Measurements from ENCODE around the gene STIM1. TPM values are rescaled to one million over a fixed set of nuclear protein-coding genes. Genes with fewer than 3 reads are reported as not detected.

The STIM1 gene
- total RNA-seq, 3 donors from 2014 or later (not counting 1 experiment from before 2014, with no cell fraction given), result 171 to 187 (median 175) TPM

GRCh38 chr11:3905080-3905953 is 49.9 kb downstream of the STIM1 start:
- Mint-ChIP-seq H3K36me3 (no peaks in the 10 kb centered on the region), H3K9me3 (no peaks in the 10 kb centered on the region), H3K4me3 (peak overlapping the region; percentile 6), H3K4me1 (peaks cover 75 to 76% of the 10 kb centered on the region in 2 donors), H3K27ac (peak overlapping the region; percentile 73 to 83), H3K27me3 (ENCODE audit: low read depth in 2 of 2) (no peaks in the 10 kb centered on the region)
- no peaks in the 10 kb centered on the region for H3K36me3 ChIP-seq (ENCODE audit: control insufficient read depth, insufficient read depth, low read length)
- intact Hi-C loops (cut with micrococcal nuclease), result no loop called here
- H3K9me3 ChIP-seq (ENCODE audit: control insufficient read depth, insufficient read depth, low read length), result no peaks in the 10 kb centered on the region
- DNase-seq (peak in 1 of 2 donors; percentile 80), ATAC-seq (peak; percentile 55 to 94 (median 76))
- no peak overlapping the region for H3K4me3 ChIP-seq (ENCODE audit: low read length)
- no peaks in the 10 kb centered on the region for H3K27me3 ChIP-seq (ENCODE audit: control insufficient read depth, insufficient read depth, low read length)
- H3K4me1 ChIP-seq (ENCODE audit: control insufficient read depth, insufficient read depth, low read length), result peaks cover 51% of the 10 kb centered on the region
- H3K27ac ChIP-seq (ENCODE audit: low read length), result peak overlapping the region; percentile 1
- no peak for TF ChIP-seq CTCF (IDR thresholded peaks at IDR 0.05)
- WGBS (ENCODE audit: insufficient coverage), result 60% methylated on average over 3 of the region's 3 CpGs

- Histone ChIP-seq H3K27me3 (ENCODE audit: control insufficient read depth, insufficient read depth, low read length) (no peaks in the 10 kb centered on the region), H3K27ac (ENCODE audit: low read length) (no peak overlapping the region), H3K9me3 (ENCODE audit: control insufficient read depth, insufficient read depth, low read length) (no peaks in the 10 kb centered on the region), H3K36me3 (ENCODE audit: control insufficient read depth, insufficient read depth, low read length) (no peaks in the 10 kb centered on the region), H3K4me1 (ENCODE audit: control insufficient read depth, insufficient read depth, low read length) (peaks cover 45% of the 10 kb centered on the region), H3K4me3 (ENCODE audit: low read length) (no peak overlapping the region)
- intact Hi-C loops (cut with micrococcal nuclease), result no loop called here
- 71% methylated on average over 1 of the region's 2 CpGs for WGBS (ENCODE audit: insufficient coverage)
- no peak for TF ChIP-seq CTCF (IDR thresholded peaks at IDR 0.05)
- DNase-seq, result no peak
- Mint-ChIP-seq H3K27me3 (ENCODE audit: low read depth in 2 of 2) (no peaks in the 10 kb centered on the region), H3K4me3 (no peak overlapping the region), H3K27ac (peak overlapping the region; percentile 73 to 83), H3K4me1 (peaks cover 74 to 76% of the 10 kb centered on the region in 2 donors), H3K9me3 (no peaks in the 10 kb centered on the region), H3K36me3 (no peaks in the 10 kb centered on the region)
- ATAC-seq, result no peak
Measured at GRCh38 chr11:3906166-3906565, 50.7 kb downstream of the STIM1 start.

GRCh38 chr11:3907590-3907989 is 52.1 kb downstream of the STIM1 start:
- Mint-ChIP-seq H3K27ac (peak overlapping the region; percentile 2 to 23), H3K9me3 (no peaks in the 10 kb centered on the region), H3K4me3 (no peak overlapping the region), H3K27me3 (ENCODE audit: low read depth in 2 of 2) (no peaks in the 10 kb centered on the region), H3K36me3 (no peaks in the 10 kb centered on the region), H3K4me1 (peaks cover 73% of the 10 kb centered on the region in 2 donors)
- no peak overlapping the region for H3K27ac ChIP-seq (ENCODE audit: low read length)
- intact Hi-C loops (cut with micrococcal nuclease), result no loop called here
- H3K9me3 ChIP-seq (ENCODE audit: control insufficient read depth, insufficient read depth, low read length), result no peaks in the 10 kb centered on the region
- no peak overlapping the region for H3K4me3 ChIP-seq (ENCODE audit: low read length)
- H3K36me3 ChIP-seq (ENCODE audit: control insufficient read depth, insufficient read depth, low read length), result no peaks in the 10 kb centered on the region
- DNase-seq, result no peak
- ATAC-seq, result no peak
- WGBS (ENCODE audit: insufficient coverage), result 82% methylated on average over 2 of the region's 2 CpGs
- H3K4me1 ChIP-seq (ENCODE audit: control insufficient read depth, insufficient read depth, low read length), result peaks cover 36% of the 10 kb centered on the region
- TF ChIP-seq CTCF (IDR thresholded peaks at IDR 0.05), result no peak
- no peaks in the 10 kb centered on the region for H3K27me3 ChIP-seq (ENCODE audit: control insufficient read depth, insufficient read depth, low read length)
